ENCODE measurements around the gene UQCC3. TPM values are rescaled to one million over a fixed set of nuclear protein-coding genes. Genes with fewer than 3 reads are reported as not detected.

UQCC3 gene
- total RNA-seq, 1 donor from 2014 or later = 15.0 TPM

DNA sequence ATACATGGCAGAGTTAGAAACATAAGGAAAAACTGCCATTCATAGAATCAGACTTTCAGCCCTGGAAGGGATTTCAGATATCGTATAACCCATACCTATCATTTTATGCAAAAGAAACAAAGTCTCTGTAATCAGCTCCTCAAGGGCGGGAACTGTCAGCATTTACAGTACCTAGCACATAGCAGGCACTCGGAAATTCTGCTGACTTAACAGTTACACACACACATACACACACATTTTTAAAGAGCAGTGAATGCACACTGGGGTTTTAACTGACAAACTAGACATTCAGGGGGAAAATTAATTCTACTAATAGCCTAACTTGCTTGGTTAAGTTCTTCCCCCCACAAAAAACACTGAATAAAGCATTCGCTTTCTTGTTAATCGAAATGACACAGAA is 44.7 kb downstream of the UQCC3 start:
- TF ChIP-seq, protein P1, sequence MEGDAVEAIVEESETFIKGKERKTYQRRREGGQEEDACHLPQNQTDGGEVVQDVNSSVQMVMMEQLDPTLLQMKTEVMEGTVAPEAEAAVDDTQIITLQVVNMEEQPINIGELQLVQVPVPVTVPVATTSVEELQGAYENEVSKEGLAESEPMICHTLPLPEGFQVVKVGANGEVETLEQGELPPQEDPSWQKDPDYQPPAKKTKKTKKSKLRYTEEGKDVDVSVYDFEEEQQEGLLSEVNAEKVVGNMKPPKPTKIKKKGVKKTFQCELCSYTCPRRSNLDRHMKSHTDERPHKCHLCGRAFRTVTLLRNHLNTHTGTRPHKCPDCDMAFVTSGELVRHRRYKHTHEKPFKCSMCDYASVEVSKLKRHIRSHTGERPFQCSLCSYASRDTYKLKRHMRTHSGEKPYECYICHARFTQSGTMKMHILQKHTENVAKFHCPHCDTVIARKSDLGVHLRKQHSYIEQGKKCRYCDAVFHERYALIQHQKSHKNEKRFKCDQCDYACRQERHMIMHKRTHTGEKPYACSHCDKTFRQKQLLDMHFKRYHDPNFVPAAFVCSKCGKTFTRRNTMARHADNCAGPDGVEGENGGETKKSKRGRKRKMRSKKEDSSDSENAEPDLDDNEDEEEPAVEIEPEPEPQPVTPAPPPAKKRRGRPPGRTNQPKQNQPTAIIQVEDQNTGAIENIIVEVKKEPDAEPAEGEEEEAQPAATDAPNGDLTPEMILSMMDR (conservative IDR thresholded peaks at IDR 0.05) = no peak
- no peak for DNase-seq (ENCODE audit: low read depth, low spot score)
- no peaks in the 10 kb centered on the region for H3K9me3 Mint-ChIP-seq
- peaks cover 42% of the 10 kb centered on the region for H3K36me3 Mint-ChIP-seq (ENCODE audit: low read depth)
- H3K4me1 Mint-ChIP-seq = peaks cover 4% of the 10 kb centered on the region
- H3K4me3 Mint-ChIP-seq = no peak overlapping the region
- no peaks in the 10 kb centered on the region for H3K27me3 Mint-ChIP-seq (ENCODE audit: low read depth)
- H3K27ac Mint-ChIP-seq (ENCODE audit: unreplicated experiment) = no peak overlapping the region

DNA sequence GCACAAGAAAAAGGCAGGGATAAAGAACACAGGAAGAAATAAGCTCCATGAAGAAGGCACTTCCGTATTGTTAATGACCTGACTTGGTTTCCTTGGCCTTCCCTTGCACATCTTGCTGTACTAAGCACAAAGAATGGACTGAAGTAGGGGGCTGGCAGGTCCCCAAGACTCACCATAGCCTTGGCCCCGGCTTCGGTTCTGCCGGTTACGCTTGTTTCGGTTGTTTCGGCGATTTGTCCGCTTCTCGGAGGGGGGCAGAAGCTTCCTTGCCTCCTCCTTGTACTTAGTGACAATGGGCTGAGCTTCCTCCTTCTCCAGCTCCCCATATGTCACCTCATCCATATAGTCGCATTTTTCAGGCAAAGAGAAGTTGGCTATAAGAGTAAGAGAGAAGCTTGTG is 45.3 kb downstream of the UQCC3 start:
- Mint-ChIP-seq H3K4me1 (peaks cover 6% of the 10 kb centered on the region), H3K27me3 (ENCODE audit: low read depth) (no peaks in the 10 kb centered on the region), H3K27ac (ENCODE audit: unreplicated experiment) (no peak overlapping the region), H3K9me3 (no peaks in the 10 kb centered on the region), H3K4me3 (no peak overlapping the region), H3K36me3 (ENCODE audit: low read depth) (peaks cover 47% of the 10 kb centered on the region)
- DNase-seq (ENCODE audit: low read depth, low spot score) = no peak
- TF ChIP-seq, protein P1 (conservative IDR thresholded peaks at IDR 0.05) = no peak

DNA sequence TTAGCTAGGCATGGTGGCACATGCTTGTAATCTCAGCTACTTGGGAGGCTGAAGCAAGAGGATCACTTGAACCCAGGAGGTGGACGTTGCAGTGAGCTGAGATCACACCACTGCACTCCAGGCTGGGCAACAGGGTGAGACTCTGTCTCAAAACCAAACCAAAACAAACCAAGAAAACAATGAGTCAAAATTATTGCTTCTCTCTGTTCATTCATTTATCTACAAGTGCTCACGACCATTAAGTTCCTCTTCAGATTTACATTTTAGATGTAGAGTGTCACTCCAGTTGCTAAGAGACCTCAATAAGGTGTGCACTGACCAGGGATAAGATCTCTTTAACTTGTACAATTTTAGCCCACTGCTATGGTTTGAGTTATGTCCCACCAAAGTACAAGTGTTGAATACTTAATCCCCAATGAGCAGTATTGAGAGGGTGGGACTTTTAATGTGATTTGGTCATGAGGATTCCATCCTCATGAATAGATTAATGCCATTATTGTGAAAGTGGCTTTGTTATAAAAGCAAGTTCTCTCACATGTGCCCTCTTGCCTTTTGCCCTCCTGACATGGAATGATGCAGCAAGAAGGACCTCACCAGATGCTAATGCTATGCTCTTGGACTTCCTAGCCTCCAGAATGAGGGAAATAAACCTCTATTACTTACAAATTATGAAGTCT is 48.0 kb downstream of the UQCC3 start:
- no peaks in the 10 kb centered on the region for H3K27me3 Mint-ChIP-seq (ENCODE audit: low read depth)
- H3K27ac Mint-ChIP-seq (ENCODE audit: unreplicated experiment) = no peak overlapping the region
- H3K9me3 Mint-ChIP-seq = no peaks in the 10 kb centered on the region
- TF ChIP-seq, protein P1 (conservative IDR thresholded peaks at IDR 0.05) = no peak
- H3K4me1 Mint-ChIP-seq = peaks cover 27% of the 10 kb centered on the region
- peak overlapping the region; percentile 42 for H3K4me3 Mint-ChIP-seq
- no peak for DNase-seq (ENCODE audit: low read depth, low spot score)
- H3K36me3 Mint-ChIP-seq (ENCODE audit: low read depth) = peaks cover 55% of the 10 kb centered on the region

DNA sequence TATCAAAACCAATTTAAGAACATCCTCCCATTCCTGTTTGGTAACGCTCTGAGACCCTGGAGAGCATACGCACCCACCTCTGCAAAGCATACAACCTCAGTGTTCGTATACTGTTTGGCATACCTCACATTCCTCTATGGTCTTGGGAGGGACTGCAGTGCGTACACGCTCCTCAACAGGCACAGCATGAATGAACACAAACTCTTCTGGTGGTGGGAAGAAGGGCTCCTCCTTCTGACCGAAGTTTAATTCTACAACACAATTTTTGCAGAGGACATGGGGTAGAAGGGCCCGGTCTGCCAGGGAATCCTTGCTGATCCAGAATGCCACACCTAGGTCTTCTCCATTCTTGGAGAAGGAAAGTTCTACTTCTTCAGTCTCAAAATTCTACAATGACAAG is 50.5 kb downstream of the UQCC3 start:
- Mint-ChIP-seq H3K36me3 (ENCODE audit: low read depth) (peaks cover 50% of the 10 kb centered on the region), H3K27ac (ENCODE audit: unreplicated experiment) (no peak overlapping the region), H3K4me3 (peak overlapping the region; percentile 75), H3K27me3 (ENCODE audit: low read depth) (no peaks in the 10 kb centered on the region), H3K4me1 (peaks cover 45% of the 10 kb centered on the region), H3K9me3 (no peaks in the 10 kb centered on the region)
- TF ChIP-seq, protein P1 (conservative IDR thresholded peaks at IDR 0.05) = no peak
- no peak for DNase-seq (ENCODE audit: low read depth, low spot score)

Other genes starting within 250 kb of the UQCC3 start
- 0.65 and 1.2 TPM in 2 replicates for gene AHNAK, start 124.9 kb upstream of the UQCC3 start, total RNA-seq
- 2,024 and 2,072 TPM in 2 replicates for gene EEF1G, start 97.8 kb upstream of the UQCC3 start, total RNA-seq
- gene TUT1, start 80.2 kb upstream of the UQCC3 start, total RNA-seq = 18.0 and 20.7 TPM in 2 replicates
- gene MTA2, start 69.8 kb upstream of the UQCC3 start, total RNA-seq = 195 and 203 TPM in 2 replicates
- 37.4 and 40.0 TPM in 2 replicates for gene EML3, start 58.9 kb upstream of the UQCC3 start, total RNA-seq
- gene ROM1, start 58.4 kb upstream of the UQCC3 start, total RNA-seq = 0.23 and 0.75 TPM in 2 replicates
- 57.4 and 58.3 TPM in 2 replicates for gene B3GAT3, start 49.7 kb upstream of the UQCC3 start, total RNA-seq
- gene GANAB, start 25.1 kb upstream of the UQCC3 start, total RNA-seq = 346 and 366 TPM in 2 replicates
- 24.5 and 25.9 TPM in 2 replicates for gene INTS5, start 18.4 kb upstream of the UQCC3 start, total RNA-seq
- gene C11orf98, start 6.5 kb upstream of the UQCC3 start, total RNA-seq = 97.4 and 115 TPM in 2 replicates
- 57.0 and 60.0 TPM in 2 replicates for gene CSKMT, start 6.4 kb upstream of the UQCC3 start, total RNA-seq
- 7.0 and 7.8 TPM in 2 replicates for gene LBHD1, start 594 bp downstream of the UQCC3 start, total RNA-seq
- gene UBXN1, start 7.4 kb downstream of the UQCC3 start, total RNA-seq = 103 and 113 TPM in 2 replicates
- gene LRRN4CL, start 17.9 kb downstream of the UQCC3 start, total RNA-seq = 1.6 and 1.8 TPM in 2 replicates
- 106 and 111 TPM in 2 replicates for gene BSCL2, start 35.8 kb downstream of the UQCC3 start, total RNA-seq
- gene GNG3, start 36.0 kb downstream of the UQCC3 start, total RNA-seq = 11.3 and 12.9 TPM in 2 replicates
- 79.6 and 80.7 TPM in 2 replicates for gene HNRNPUL2, start 55.8 kb downstream of the UQCC3 start, total RNA-seq
- gene TTC9C, start 56.8 kb downstream of the UQCC3 start, total RNA-seq = 44.7 and 49.2 TPM in 2 replicates
- 11.5 and 16.1 TPM in 2 replicates for gene ZBTB3, start 82.5 kb downstream of the UQCC3 start, total RNA-seq
- 161 and 175 TPM in 2 replicates for gene POLR2G, start 89.9 kb downstream of the UQCC3 start, total RNA-seq
- 50.5 and 52.0 TPM in 2 replicates for gene TAF6L, start 99.7 kb downstream of the UQCC3 start, total RNA-seq
- gene TMEM179B, start 115.7 kb downstream of the UQCC3 start, total RNA-seq = 20.0 and 21.4 TPM in 2 replicates
- 20.4 and 23.4 TPM in 2 replicates for gene TMEM223, start 120.3 kb downstream of the UQCC3 start, total RNA-seq
- 86.6 and 88.1 TPM in 2 replicates for gene NXF1, start 133.8 kb downstream of the UQCC3 start, total RNA-seq
- gene STX5, start 160.4 kb downstream of the UQCC3 start, total RNA-seq = 24.1 and 27.2 TPM in 2 replicates
- not detected in 2 replicates for gene TEX54, start 161.2 kb downstream of the UQCC3 start, total RNA-seq
- gene WDR74, start 167.9 kb downstream of the UQCC3 start, total RNA-seq = 62.1 and 69.2 TPM in 2 replicates
- 181 and 185 TPM in 2 replicates for gene SLC3A2, start 209.2 kb downstream of the UQCC3 start, total RNA-seq
- not detected in 2 replicates for gene CHRM1, start 249.7 kb downstream of the UQCC3 start, total RNA-seq

All from neural crest cell (in vitro differentiated cells).